HepG2 (cell line): ENCODE data around the gene TUBA4A. TPM values are rescaled to one million over a fixed set of nuclear protein-coding genes. Genes with fewer than 3 reads are reported as not detected.

Source experiments
- FOXC1 ChIP-seq: sonication (generic); formaldehyde crosslinking; IDR thresholded peaks from 2 replicates; pipeline ENCODE4 v1.8.0; 2022; ENCODE audit warnings: mild to moderate bottlenecking, missing genetic modification reagents, borderline replicate concordance
- FOXP1 ChIP-seq, 2 experiments: fragments of 450-650 bp in 1 of 2; IDR thresholded peaks; 2 replicates each; pipeline ENCODE4 v1.6.1; 2017 to 2018; ENCODE audit warnings: antibody characterized with exemption in 1 of 2
- GRHL1 ChIP-seq: sonication (generic); formaldehyde crosslinking; conservative IDR thresholded peaks from 2 replicates; pipeline ENCODE4 v1.8.0; 2022; ENCODE audit warnings: missing genetic modification reagents
- KDM3A ChIP-seq: IDR thresholded peaks from 2 replicates; pipeline ENCODE4 v1.6.1; 2018; ENCODE audit warnings: low read depth, missing compliant biosample characterization
- MXI1 ChIP-seq: IDR thresholded peaks from 3 replicates; pipeline ENCODE4 v1.6.1; 2012; ENCODE audit warnings: low read depth, low read length, inconsistent platforms, borderline replicate concordance
- MZF1 ChIP-seq: sonication (generic); formaldehyde crosslinking; IDR thresholded peaks from 2 replicates; pipeline ENCODE4 v1.8.1; 2023; ENCODE audit warnings: mild to moderate bottlenecking, missing genetic modification reagents, borderline replicate concordance
- NFE2L2 ChIP-seq: fragments of 150-350 bp; IDR thresholded peaks from 2 replicates; pipeline ENCODE4 v1.6.1; 2014; ENCODE audit warnings: low read length
- NFKB2 ChIP-seq: sonication (generic); formaldehyde crosslinking; IDR thresholded peaks from 2 replicates; pipeline ENCODE4 v1.4.0; 2020; ENCODE audit warnings: missing genetic modification reagents, borderline replicate concordance
- POGK ChIP-seq: sonication (generic); formaldehyde crosslinking; conservative IDR thresholded peaks from 2 replicates; pipeline ENCODE4 v1.8.0; 2022; ENCODE audit warnings: mild to moderate bottlenecking, moderate library complexity, missing genetic modification reagents
- POLR2A ChIP-seq, 2 experiments: IDR thresholded peaks; 2 replicates each; pipeline ENCODE4 v1.6.1; 2011; ENCODE audit warnings: low read depth in 2 of 2, low read length in 2 of 2, mild to moderate bottlenecking in 1 of 2, moderate library complexity in 1 of 2; ENCODE audit not compliant: insufficient read depth in 1 of 2
- SALL1 ChIP-seq: sonication (generic); formaldehyde crosslinking; IDR thresholded peaks from 2 replicates; pipeline ENCODE4 v1.8.0; 2022; ENCODE audit warnings: mild to moderate bottlenecking, missing genetic modification reagents
- SMYD3 ChIP-seq: sonication (generic); formaldehyde crosslinking; IDR thresholded peaks from 2 replicates; pipeline ENCODE4 v1.8.1; 2023; ENCODE audit warnings: mild to moderate bottlenecking, missing genetic modification reagents
- TBX2 ChIP-seq: sonication (generic); formaldehyde crosslinking; IDR thresholded peaks from 2 replicates; pipeline ENCODE4 v1.5.0; 2020; ENCODE audit warnings: missing genetic modification reagents, mild to moderate bottlenecking, borderline replicate concordance
- WIZ ChIP-seq: sonication (generic); formaldehyde crosslinking; IDR thresholded peaks from 2 replicates; pipeline ENCODE4 v1.5.1; 2020; ENCODE audit warnings: mild to moderate bottlenecking, missing genetic modification reagents
- ZBTB46 ChIP-seq: sonication (generic); formaldehyde crosslinking; IDR thresholded peaks from 2 replicates; pipeline ENCODE4 v1.4.0; 2020; ENCODE audit warnings: mild to moderate bottlenecking, missing genetic modification reagents, borderline replicate concordance
- ZMYM3 ChIP-seq: sonication (generic); formaldehyde crosslinking; IDR thresholded peaks from 2 replicates; pipeline ENCODE4 v1.5.1; 2020; ENCODE audit warnings: mild to moderate bottlenecking, missing genetic modification reagents
- ZNF557 ChIP-seq: sonication (generic); formaldehyde crosslinking; IDR thresholded peaks from 2 replicates; pipeline ENCODE4 v1.4.0; 2020; ENCODE audit warnings: missing genetic modification reagents
- ZNF577 ChIP-seq: sonication (generic); formaldehyde crosslinking; IDR thresholded peaks from 2 replicates; pipeline ENCODE4 v1.4.0; 2020; ENCODE audit warnings: mild to moderate bottlenecking, low read depth, missing genetic modification reagents, borderline replicate concordance
- ZNF644 ChIP-seq: IDR thresholded peaks from 2 replicates; pipeline ENCODE4 v1.6.1; 2016; ENCODE audit warnings: low read depth
- ZNF678 ChIP-seq: sonication (generic); formaldehyde crosslinking; IDR thresholded peaks from 2 replicates; pipeline ENCODE4 v1.4.0; 2020; ENCODE audit warnings: mild to moderate bottlenecking, missing genetic modification reagents
- ZNF766 ChIP-seq: sonication (generic); formaldehyde crosslinking; IDR thresholded peaks from 2 replicates; pipeline ENCODE4 v1.5.0; 2020; ENCODE audit warnings: missing genetic modification reagents, borderline replicate concordance
- ZNF772 ChIP-seq: sonication (generic); formaldehyde crosslinking; IDR thresholded peaks from 2 replicates; pipeline ENCODE4 v1.5.0; 2020; ENCODE audit warnings: mild to moderate bottlenecking, missing genetic modification reagents
- ZSCAN30 ChIP-seq: sonication (generic); formaldehyde crosslinking; IDR thresholded peaks from 2 replicates; pipeline ENCODE4 v1.5.0; 2020; ENCODE audit warnings: mild to moderate bottlenecking, missing genetic modification reagents
- ZSCAN9 ChIP-seq: IDR thresholded peaks from 2 replicates; pipeline ENCODE4 v1.6.1; 2016; ENCODE audit warnings: borderline replicate concordance
- polyA plus RNA-seq, 8 experiments: library from polyadenylated mRNA; depleted of rRNA in 3 of 8; stranded (reverse) in 7 of 8; unstranded in 1 of 8; fragments of >200 nt; fragmentation: Illumina TruSeq in 4 of 8; extraction: Trizol in 4 of 8; gene quantifications; 2 replicates each; pipeline versions ENCODE4 v1.2.1 to v1.2.3, GENCODE V29; 2011 to 2016; ENCODE audit warnings: low read depth in 4 of 8, missing spikeins in 1 of 8, mixed read lengths in 1 of 8; ENCODE audit not compliant: insufficient read depth in 1 of 8
- total RNA-seq, 5 experiments: library from RNA; depleted of rRNA; stranded (reverse); fragments of >200 nt; fragmentation: Illumina TruSeq; extraction: Trizol; gene quantifications; 2 replicates each; pipeline ENCODE4 v1.2.3, GENCODE V29; 2016; ENCODE audit warnings: low read depth in 1 of 5

TUBA4A gene
- total and polyA plus RNA-seq, 2 of the 13 experiments (the other 11 are each of a cell fraction or from before 2014, with no cell fraction given): 1.3 to 12.7 TPM

- TF ChIP-seq POGK (CRISPR knock-in tag): peak; percentile 81
- TF ChIP-seq SMYD3 (CRISPR knock-in tag): peak; percentile 51; the same call in 1 of the 2 replicates
- TF ChIP-seq MXI1: peak; percentile 78; the same call in 1 of the 3 replicates
- peak; percentile 32; the same call in 1 of the 2 replicates for TF ChIP-seq TBX2 (CRISPR knock-in tag)
- peak; percentile 71; the same call in 1 of the 2 replicates for TF ChIP-seq ZSCAN30 (CRISPR knock-in tag)
- no peak; the same call in 1 of the 2 replicates for TF ChIP-seq NFKB2 (CRISPR knock-in tag)
- TF ChIP-seq FOXC1 (CRISPR knock-in tag): peak; percentile 95
- TF ChIP-seq ZSCAN9 (CRISPR knock-in tag): peak; percentile 78; the same call in 1 of the 2 replicates
- peak in 1 of 2 experiments; percentile 97; a peak in 2 of 4 replicates for TF ChIP-seq POLR2A (IDR thresholded peaks at IDR 0.05; ENCODE audit: insufficient read depth in 1 of 2, low read depth in 2 of 2, low read length in 2 of 2)
- 0 out of 2 replicates have a peak, but pooled peaks have one; percentile 36 for TF ChIP-seq ZNF678 (CRISPR knock-in tag)
- no peak for TF ChIP-seq ZNF577 (CRISPR knock-in tag)
- 0 out of 2 replicates have a peak, but pooled peaks have one; percentile 65 for TF ChIP-seq ZNF766
- peak; percentile 90; the same call in 1 of the 2 replicates for TF ChIP-seq ZNF557 (CRISPR knock-in tag)
- TF ChIP-seq ZNF644 (CRISPR knock-in tag): no peak
- 0 out of 2 replicates have a peak, but pooled peaks have one; percentile 50 for TF ChIP-seq ZMYM3 (CRISPR knock-in tag)
- TF ChIP-seq KDM3A: no peak
- TF ChIP-seq WIZ (CRISPR knock-in tag): peak; percentile 85; the same call in 1 of the 2 replicates
- TF ChIP-seq SALL1 (CRISPR knock-in tag): peak; percentile 84
- no peak; the same call in 1 of the 2 replicates for TF ChIP-seq ZNF772 (CRISPR knock-in tag)
- no peak for TF ChIP-seq FOXP1 (IDR thresholded peaks at IDR 0.05)
- TF ChIP-seq FOXP1 (CRISPR knock-in tag; IDR thresholded peaks at IDR 0.05): no peak
- no peak for TF ChIP-seq MZF1
- TF ChIP-seq ZBTB46 (CRISPR knock-in tag): no peak
- no peak for TF ChIP-seq GRHL1 (CRISPR knock-in tag)
- TF ChIP-seq NFE2L2: no peak
Observed at GRCh38 chr2:219206328-219207133, 47.2 kb downstream of the TUBA4A start, which contains the start of gene ZFAND2B (continued).
